Endothelial cell (in vitro differentiated cells): Measurements from ENCODE around the gene EN2. TPM values are rescaled to one million over a fixed set of nuclear protein-coding genes. Genes with fewer than 3 reads are reported as not detected.

Experiments
- DNase-seq: peaks from one replicate; pipeline ENCODE4 v3.0.0; 2021; ENCODE audit warnings: low spot score
- H3K27ac Mint-ChIP-seq: one replicate; pipeline ENCODE4 v1.8.0; 2021; ENCODE audit warnings: mixed read lengths, inconsistent platforms; ENCODE audit not compliant: unreplicated experiment
- H3K27me3 Mint-ChIP-seq: one replicate; pipeline ENCODE4 v1.8.0; 2021; ENCODE audit warnings: mild to moderate bottlenecking, moderate library complexity, mixed read lengths, inconsistent platforms; ENCODE audit not compliant: unreplicated experiment
- H3K36me3 Mint-ChIP-seq: one replicate; pipeline ENCODE4 v1.8.0; 2021; ENCODE audit warnings: mild to moderate bottlenecking, low read depth, mixed read lengths, inconsistent platforms; ENCODE audit not compliant: unreplicated experiment
- H3K4me1 Mint-ChIP-seq: one replicate; pipeline ENCODE4 v1.8.0; 2021; ENCODE audit warnings: mild to moderate bottlenecking, mixed read lengths, inconsistent platforms; ENCODE audit not compliant: unreplicated experiment
- H3K4me3 Mint-ChIP-seq: one replicate; pipeline ENCODE4 v1.8.0; 2021; ENCODE audit warnings: mild to moderate bottlenecking, mixed read lengths, inconsistent platforms; ENCODE audit not compliant: unreplicated experiment
- H3K9me3 Mint-ChIP-seq: one replicate; pipeline ENCODE4 v1.8.0; 2021; ENCODE audit warnings: mixed read lengths, inconsistent platforms; ENCODE audit not compliant: unreplicated experiment
- CTCF ChIP-seq: fragments of 200-600 bp; sonication (generic); IDR thresholded peaks from one replicate; pipeline ENCODE4 v1.5.0; 2021; ENCODE audit warnings: antibody characterized with exemption; ENCODE audit not compliant: unreplicated experiment
- total RNA-seq: library from RNA; stranded (reverse); fragmentation: NEBNext Ultra II Directional; extraction: Animal tissue kit (Norgen Biotek cat#: 25700); gene quantifications from one replicate; pipeline ENCODE4 v1.2.1, GENCODE V29; 2021; ENCODE audit not compliant: unreplicated experiment

The EN2 gene
- total RNA-seq, 1 donor from 2014 or later: 2.1 TPM

GRCh38 chr7:155513543-155514285 lies 55.8 kb downstream of the EN2 start:
- no peak overlapping the region for H3K4me3 Mint-ChIP-seq
- no peak overlapping the region for H3K27ac Mint-ChIP-seq
- DNase-seq: no peak
- peaks cover 24% of the 10 kb centered on the region for H3K27me3 Mint-ChIP-seq
- no peaks in the 10 kb centered on the region for H3K36me3 Mint-ChIP-seq
- H3K9me3 Mint-ChIP-seq: no peaks in the 10 kb centered on the region
- TF ChIP-seq CTCF: no peak
- peaks cover 30% of the 10 kb centered on the region for H3K4me1 Mint-ChIP-seq

GRCh38 chr7:155514296-155514695 lies 56.4 kb downstream of the EN2 start:
- DNase-seq: no peak
- no peak overlapping the region for H3K27ac Mint-ChIP-seq
- no peaks in the 10 kb centered on the region for H3K9me3 Mint-ChIP-seq
- H3K27me3 Mint-ChIP-seq: peaks cover 18% of the 10 kb centered on the region
- TF ChIP-seq CTCF: no peak
- H3K4me1 Mint-ChIP-seq: peaks cover 25% of the 10 kb centered on the region
- H3K4me3 Mint-ChIP-seq: no peak overlapping the region
- H3K36me3 Mint-ChIP-seq: no peaks in the 10 kb centered on the region

Other genes starting within 250 kb of the EN2 start
- 53.1 TPM for gene INSIG1, start 160.3 kb upstream of the EN2 start, total RNA-seq
- not detected for gene CNPY1, start 88.4 kb downstream of the EN2 start, total RNA-seq
- 65.3 TPM for gene RBM33, start 186.5 kb downstream of the EN2 start, total RNA-seq